ENCODE data around the gene FYN.

FYN gene

DNA sequence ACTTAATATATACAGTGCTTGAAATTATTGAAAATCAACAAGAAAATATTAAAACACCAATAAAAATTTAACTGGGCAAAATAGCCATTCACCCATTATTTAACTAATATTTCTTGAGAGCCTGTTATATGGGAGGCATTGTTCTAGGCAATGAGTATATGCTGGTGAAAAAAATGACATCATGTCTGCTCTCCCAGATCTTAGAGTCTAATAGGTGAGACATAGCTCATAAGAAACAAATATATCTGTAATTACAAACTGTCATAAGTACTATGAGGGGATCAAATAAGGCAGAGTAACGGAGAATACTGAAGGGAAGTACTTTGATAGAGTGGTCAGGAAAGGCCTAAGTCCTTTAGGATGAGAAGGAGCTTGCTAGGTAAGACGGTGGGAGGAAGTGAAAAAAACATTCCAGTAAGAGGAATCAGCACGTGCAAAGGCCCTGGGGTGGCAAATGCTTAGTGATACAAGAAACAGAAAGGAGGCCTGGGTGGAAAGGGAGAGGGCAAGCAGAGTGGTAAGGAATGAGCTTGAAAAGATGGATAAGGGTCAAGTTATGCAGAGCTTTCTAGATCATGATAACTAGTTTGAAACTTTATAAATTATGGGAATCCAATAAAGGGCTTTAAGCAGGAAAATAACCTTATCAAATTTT is 12.2 kb upstream of the FYN start:
- no peak for DNase-seq
- intact Hi-C loops (cut with DNase I), result no loop called here

DNA sequence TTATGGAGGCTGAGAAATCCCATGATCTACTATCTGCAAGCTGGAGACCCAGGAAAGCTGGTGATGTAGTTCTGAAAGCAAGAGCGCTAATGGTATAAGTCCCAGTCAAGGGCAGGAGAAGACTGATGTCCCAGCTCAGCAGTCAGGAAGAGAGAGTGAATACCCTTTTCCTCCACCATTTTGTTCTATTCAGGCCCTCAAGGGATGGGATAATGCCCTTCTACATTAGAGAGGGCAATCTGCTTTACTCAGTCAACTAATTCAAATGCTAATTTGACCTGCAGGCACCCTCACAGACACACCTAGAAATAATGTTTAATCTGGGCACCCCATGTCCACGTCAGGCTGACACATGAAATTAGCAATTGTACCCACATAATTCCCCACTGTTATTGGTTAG is 10.8 kb upstream of the FYN start:
- intact Hi-C loops (cut with DNase I), result no loop called here
- no peak for DNase-seq

DNA sequence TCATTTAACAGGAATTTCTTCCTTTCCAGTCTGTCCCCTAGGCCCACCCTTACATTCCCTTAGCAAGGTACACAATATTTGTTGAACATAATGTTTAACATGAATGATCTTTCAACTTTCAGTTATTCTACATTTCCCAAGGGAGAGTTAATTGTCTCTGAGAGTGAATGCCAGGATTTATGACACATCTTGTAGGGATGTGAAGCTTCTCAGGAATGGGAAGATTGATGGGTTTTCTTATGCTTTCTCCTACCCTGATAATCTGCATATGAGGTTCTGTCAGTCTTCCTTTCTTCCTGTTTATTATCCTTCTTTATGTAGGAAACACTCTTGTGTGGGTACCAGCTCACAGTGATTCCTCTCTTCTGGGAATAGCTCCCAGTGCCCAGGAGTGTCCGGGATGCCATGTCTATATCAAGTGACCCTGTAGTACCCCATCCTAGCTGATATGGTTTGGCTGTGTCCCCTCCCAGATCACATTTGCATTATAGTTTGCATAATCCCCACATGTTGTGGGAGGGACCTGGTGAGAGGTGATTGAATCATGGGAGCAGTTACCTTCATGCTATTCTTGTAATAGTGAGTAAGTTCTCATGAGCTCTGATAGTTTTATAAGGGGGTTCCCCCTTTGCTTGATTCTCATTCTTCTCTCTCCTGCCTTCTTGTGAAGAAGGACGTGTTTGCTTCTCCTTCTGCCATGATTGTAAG is 7.1 kb upstream of the FYN start:
- DNase-seq, result no peak
- intact Hi-C loops (cut with DNase I), result no loop called here

DNA sequence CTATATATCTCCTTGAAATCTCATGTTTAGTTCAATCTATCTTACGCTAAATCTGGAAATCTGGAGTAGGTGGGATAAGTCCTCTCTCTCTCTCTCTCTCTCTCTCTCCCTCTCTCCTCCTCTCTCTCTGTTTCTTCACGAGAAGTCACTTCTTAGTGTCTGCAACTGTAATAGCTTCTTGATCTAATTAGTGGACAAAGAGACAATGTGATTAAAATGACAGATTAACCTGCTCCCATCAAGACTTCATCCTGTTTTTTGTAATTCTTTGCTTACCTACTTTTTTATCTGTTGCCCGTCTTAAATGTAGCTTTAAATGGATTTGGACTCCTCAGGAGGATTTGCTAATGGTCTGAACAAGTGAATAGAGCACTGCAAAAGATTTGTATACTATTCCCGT is 2.5 kb upstream of the FYN start:
- no peak for DNase-seq
- intact Hi-C loops (cut with DNase I), result loop anchor here (10.0 kb wide), 1 partner anchor 61 kb away; no protein-coding TSS in a partner anchor

DNA sequence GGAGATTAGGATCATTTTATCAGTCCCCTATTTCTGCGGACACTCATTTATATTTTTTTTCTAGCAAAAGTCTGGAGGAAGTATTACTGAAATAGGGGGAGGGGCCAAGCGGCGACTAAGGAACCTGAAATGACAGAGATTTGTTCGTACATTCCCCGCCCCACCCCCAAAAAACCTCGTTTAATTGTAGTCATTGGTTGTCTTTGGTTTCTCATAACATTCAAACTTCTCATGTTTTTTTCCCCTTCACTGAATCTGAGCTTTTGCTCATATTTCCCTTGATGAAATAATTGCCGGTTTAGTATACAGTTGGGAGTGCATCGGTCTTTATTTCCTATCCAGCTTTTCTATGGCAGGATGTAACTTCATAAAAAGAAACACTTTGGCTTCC is 768 bp upstream of the FYN start:
- DNase-seq, result no peak
- intact Hi-C loops (cut with DNase I), result loop anchor here (5.0 to 10.0 kb wide), 2 partner anchors 59 to 123 kb away; no protein-coding TSS in a partner anchor

DNA sequence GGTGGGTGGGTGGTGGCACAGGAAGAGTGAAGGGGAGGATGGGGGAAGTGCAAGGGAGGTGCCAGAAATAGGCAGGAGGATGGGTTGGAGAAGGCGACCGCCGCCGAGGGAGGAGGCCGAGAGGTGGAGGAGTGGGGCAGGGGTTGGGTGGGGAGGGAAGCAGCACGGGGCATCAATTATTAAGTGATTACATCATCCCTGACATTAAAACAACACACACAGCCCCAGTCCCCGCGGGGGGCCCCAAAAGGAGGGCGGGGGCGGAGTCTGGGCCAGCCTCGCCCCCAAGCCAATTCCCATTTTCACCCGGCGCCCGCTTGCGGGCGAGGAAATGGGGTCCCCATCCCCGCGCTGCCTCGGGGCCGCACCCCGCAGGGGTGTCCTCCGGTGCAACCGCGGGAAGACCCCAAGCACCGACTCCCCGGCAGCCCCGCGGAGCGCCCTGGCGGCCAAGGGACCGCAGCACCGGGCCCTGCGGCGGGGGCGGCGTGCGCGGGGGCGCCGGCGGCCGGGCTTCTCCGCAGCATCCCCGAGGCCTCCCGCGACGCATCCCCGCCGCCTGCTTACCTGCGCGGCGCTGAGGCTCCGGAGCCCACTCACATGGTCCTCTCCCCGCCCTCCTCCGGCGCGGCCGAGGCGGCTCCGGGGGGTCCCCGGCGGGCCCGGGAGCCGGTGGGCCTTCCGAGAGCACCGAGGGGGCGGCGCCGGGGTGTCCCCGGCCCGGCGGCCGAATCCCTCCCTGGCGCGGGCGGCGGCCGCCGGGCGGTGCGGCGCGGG is 663 bp downstream of the FYN start:
- peak in 9 of 10 donors; percentile 27 to 85 (median 45) for DNase-seq
- intact Hi-C loops (cut with DNase I), result loop anchor here (2.0 to 10.0 kb wide), 3 partner anchors 58 to 162 kb away; no protein-coding TSS in a partner anchor

DNA sequence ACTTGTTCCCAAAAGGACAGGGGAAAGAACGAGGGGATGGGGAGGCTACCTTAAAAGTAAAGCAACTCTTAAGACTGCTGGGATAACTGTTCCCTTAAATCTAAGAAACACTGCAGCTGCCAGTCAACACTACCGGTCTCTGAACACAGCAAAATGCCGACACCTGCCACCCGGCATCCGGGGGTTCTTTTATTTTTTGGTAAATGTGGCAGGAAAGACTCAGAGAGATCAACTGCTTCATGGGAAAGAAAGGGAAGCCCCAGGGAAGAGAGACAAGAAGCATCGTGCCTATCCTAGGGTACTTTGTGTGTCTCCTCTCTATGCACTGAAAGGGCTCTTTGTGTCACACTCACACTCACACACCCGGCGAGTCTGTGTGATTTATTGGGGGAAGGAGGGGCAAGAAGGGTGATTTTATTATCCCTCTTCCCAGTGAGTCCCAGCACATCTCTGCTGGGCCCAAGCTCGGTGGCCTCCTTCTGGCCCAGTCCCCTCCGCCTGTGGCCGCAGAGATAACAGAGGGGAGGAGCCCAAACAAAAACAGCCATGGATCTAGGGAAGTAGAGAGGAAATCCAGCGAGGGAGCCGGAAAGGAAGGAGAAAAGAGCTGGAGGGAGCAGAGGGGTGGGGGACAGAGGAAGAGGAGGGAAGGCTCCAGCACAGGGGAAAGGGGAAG is 1.4 kb downstream of the FYN start:
- intact Hi-C loops (cut with DNase I), result loop anchor here (2.0 to 10.0 kb wide), 3 partner anchors 57 to 161 kb away; no protein-coding TSS in a partner anchor
- DNase-seq, result peak in 9 of 10 donors; percentile 27 to 91 (median 58)

DNA sequence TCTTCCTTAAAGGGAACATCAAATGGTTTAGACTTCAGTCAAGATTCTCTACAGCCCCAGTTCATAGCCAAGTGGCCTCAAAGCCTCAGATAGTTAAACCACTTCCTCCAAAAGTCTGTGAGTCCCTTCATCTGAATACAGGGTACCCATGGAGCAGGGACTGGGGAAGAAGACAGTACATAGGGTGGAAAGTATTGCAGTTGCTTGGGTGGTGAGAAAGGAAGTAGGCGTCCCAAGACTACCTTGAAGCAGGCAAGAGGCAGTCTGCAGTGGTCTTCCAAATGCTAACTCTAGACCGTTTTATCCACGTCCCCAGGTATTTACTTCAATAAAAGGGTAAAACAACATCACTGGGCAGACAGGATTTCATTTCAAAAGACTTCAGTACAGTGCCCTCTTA is 2.0 kb downstream of the FYN start:
- DNase-seq, result no peak
- intact Hi-C loops (cut with DNase I), result loop anchor here (5.0 to 10.0 kb wide), 2 partner anchors 56 to 126 kb away; no protein-coding TSS in a partner anchor

DNA sequence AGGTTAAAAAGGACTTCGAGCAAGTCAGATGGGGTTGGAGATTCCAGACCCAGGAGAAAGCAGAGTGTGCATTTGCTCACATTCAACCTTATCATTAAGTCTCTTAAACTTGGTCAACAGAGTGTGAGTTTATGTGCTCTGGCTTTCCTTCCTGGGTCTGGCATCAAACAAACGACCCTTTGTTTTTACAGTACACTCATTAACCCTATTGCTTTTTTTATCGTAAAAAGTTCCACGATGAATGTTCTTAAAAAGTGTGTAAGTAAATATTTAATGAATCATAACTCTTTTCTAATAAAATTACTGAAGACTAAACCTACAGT is 2.5 kb downstream of the FYN start:
- intact Hi-C loops (cut with DNase I), result loop anchor here (5.0 to 10.0 kb wide), 2 partner anchors 56 to 127 kb away; no protein-coding TSS in a partner anchor
- DNase-seq, result no peak

DNA sequence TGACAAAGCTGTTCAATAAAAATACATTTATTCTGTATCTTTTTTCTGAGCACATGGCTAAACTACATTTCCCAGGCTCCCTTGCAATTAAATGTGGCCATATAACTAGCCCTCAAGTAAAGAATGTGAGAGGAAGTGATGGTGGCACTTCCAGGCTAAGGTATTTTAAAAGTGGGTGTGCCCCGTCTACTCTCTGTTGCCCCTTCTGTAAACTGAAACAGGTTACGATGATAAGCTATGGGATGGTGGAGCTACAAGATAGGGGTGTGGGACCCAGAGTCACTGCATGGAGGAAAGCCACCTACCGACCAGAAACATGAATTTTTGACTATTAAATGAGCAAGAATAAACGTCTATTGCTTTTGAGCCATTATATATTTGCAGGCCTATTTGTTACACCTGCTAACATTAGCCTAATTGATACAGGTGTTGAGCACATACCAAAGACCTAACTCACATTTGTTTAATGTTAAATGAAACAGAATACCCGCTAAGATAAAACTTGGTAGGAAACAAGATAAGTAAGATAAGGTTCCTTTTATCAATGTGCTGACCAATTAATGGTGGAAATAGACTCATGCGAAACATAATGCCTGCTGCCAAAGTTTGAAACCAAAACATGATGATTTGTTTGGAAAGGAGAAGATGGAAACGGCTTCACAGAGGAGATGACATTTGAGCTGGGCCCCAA is 3.1 kb downstream of the FYN start:
- intact Hi-C loops (cut with DNase I), result loop anchor here (5.0 to 10.0 kb wide), 2 partner anchors 55 to 127 kb away; no protein-coding TSS in a partner anchor

DNA sequence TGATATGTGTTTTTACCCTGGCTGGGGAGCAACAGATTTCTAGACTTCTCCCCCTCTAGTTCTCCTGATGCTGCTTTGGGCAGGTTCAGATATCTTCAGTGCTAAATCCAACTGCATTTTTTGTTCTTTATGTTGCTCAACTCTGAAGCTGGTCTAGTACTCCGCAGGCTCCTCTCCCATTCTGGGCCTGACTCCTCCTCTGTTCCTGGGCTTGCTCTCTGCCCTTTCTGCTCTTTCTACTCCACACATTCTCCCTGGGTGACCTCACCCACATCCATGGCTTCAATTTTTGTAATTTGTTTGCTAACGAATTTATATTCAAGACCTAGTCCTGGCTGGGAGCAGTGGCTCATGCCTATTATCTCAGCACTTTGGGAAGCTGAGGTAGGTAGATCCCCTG is 6.4 kb downstream of the FYN start:
- intact Hi-C loops (cut with DNase I), result no loop called here
- no peak for DNase-seq

More for the DNA sequence above, 3.1 kb downstream of the FYN start:
- DNase-seq, result no peak

DNA sequence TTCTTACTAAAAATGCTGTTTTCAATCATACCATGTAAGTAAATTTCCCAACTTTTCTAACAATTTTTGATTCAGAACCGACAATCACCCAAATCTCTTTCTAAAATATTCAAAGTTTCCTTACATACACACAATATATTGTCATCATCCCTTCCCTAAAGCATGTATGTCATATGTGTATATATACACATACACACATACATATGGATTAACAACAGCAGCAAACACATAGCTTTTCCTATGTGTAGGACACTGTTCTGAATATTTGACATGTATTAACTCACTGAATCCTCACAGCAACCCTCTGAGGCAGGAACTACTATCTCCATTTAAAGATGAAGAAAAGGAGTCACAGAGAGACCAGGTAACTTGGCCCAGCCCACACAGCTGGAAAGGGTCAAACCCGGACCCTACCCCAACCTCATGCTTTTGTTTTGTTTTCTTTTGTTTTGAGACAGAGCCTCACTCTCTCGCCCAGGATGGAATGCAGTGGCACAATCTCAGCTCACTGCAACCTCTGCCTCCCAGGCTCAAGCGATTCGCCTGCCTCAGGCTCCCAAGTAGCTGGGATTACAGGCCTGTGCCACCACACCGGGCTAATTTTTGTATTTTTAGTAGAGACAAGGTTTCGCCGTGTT is 7.2 kb downstream of the FYN start:
- DNase-seq, result no peak
- intact Hi-C loops (cut with DNase I), result no loop called here

DNA sequence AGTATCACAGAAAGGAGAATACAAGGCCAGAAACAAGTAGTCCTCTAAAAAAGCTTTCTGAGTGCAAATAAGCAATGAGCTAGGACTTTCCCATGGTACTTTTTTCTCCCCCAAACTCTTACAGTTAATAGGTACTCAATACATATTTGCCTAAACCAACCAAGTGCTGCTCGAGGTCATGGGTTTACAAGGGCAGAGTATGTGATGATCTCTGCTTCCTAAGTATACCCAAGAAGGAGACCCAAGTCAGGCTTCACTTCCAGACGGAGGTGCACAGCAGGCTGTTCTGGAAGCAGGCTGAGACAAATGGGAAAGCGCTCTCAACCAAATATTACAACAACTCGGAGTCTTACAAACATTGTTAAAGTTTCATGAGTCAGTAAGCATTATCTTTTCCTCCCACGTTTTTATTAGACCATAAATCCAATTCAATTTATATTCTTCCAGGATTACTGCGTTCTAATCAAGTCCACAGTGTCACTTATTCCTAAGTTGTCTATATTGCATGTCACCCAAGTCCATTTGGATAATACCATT is 8.1 kb downstream of the FYN start:
- intact Hi-C loops (cut with DNase I), result no loop called here
- DNase-seq, result no peak

DNA sequence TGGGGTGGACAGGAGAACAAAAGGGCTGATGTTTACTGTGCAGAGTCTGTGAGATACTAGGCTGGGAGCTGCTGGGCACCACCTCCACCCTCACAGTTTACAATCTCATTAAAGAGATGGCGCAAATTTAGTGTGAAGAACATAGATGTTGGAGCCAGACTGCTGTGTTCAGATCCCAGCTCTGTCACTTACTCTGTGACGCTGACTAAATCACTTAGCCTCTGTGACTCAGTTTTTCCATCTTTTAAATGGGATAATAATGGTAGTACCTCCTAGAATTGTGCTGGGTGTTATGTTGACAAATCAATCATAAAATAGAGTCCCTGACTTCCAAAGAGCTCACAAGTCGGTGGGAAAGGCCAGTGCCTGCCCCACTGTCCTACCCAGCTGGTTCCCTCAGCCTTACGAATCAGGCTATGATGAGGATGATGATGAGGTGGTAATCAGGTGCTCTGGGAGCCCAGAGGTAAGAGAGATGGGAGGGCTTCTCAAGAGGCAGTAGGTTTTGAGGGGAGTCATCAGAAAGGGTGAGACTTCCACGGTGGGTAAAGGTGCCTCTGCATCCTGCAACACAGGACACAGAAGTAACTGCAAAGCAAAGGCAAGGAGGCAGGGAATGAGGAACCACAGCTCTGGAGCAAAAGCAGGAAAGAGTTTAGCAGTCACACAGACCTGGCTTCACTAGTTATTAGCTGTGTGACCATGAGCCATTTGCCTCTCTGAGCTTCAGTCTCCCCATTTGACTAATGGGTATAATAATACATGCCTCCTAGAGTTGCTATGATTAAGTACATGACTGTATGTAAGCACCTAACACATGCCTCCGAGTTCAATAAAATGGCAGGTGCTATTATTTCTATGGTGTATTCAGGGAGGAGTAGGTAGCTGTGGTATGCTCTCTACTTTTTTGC is 8.9 kb downstream of the FYN start:
- intact Hi-C loops (cut with DNase I), result no loop called here
- no peak for DNase-seq

DNA sequence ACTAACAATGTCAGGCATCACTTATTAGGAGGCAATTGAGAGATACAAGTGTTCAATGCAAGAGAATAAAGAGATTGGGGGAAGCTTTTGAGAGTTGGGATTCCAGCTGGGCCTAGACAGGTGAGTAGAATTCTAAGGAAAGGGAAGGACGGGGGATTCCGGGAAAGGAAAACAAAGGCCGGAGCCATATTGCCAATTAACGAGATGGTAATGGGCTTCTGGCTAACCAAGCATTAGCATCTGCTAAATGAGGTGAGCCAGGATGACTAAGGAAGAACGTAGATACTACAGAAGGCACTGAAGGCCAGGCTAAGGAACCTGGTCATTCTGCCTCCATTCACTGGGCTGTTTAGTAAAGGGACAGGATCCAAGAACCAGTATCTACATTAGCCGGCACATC is 10.5 kb downstream of the FYN start:
- DNase-seq, result no peak
- intact Hi-C loops (cut with DNase I), result no loop called here

DNA sequence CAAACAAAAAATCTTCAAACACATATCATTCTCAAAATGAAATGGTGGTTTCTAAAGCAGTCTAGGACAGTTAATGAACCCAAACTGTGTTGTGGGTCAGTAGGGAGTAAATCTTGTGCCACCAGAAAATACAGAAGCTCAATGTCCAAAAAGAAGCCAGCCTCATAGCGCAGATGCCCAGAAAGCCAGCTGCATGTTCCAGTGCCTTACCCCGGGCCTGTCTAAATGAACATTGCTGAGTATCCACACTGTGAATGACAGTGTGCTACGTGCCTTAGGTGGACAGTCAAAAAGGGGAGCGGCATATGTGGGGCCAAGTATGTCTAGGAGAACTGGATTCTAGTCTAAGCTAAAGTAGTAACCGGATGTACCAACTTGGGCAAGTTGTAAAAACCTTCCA is 10.9 kb downstream of the FYN start:
- intact Hi-C loops (cut with DNase I), result no loop called here
- DNase-seq, result peak in 2 of 10 donors; percentile 23 to 35

DNA sequence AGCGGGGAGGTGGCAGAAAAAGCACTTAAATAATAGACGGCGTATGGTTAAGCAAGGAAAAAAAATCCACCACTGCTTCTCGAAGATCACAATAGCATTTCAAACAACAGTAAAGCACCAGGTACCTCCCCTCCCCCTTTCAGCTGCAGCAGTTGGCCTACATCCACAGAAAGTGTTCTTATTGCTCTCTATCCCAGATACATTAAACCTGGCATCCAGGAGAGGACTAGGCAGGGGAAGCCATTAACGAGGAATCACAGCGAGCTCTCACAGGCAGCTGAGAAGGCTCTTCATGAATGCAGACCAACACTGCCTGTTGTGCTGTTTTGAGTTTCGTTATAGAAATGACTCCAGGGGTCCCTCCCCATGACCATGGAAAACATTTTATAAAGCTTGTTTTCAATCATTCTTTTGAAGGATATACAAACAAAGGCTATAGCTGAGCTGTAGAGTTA is 11.8 kb downstream of the FYN start:
- intact Hi-C loops (cut with DNase I), result no loop called here

DNA sequence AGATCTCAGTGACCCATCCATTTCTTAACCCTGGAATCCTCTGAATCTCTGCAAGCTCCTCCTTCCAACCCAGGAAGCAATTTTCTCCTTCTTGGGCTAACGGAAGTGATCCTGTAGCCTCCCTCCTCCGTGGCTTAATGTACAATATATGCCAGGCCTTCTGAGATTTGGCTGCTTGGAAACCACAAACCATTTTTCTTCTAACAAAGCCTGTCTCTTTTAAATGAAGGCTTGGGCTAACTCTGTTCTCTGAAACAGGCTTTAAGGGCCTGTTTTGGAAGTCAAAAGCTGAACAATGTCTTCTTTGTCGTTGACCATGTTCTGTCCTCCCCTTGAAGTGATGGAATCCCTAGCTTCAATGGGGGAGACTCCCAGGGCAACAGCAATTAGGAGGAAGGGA is 14.9 kb downstream of the FYN start:
- DNase-seq, result no peak

More for the DNA sequence above, 11.8 kb downstream of the FYN start:
- no peak for DNase-seq

More for the DNA sequence above, 14.9 kb downstream of the FYN start:
- intact Hi-C loops (cut with DNase I), result no loop called here

All from posterior cingulate gyrus (tissue), 11 donors.